ENCODE data around the gene NIPA2.
A peak's percentile ranks its signal among the peaks of the same experiment; 100 is the strongest.

NIPA2 gene

GRCh38 chr15:22880068-22880980 lies 41.9 kb downstream of the NIPA2 start:
- no peak for DNase-seq

GRCh38 chr15:22880981-22881738 lies 42.7 kb downstream of the NIPA2 start:
- DNase-seq, result no peak

GRCh38 chr15:22881739-22882440 lies 43.4 kb downstream of the NIPA2 start:
- no peak for DNase-seq

DNA sequence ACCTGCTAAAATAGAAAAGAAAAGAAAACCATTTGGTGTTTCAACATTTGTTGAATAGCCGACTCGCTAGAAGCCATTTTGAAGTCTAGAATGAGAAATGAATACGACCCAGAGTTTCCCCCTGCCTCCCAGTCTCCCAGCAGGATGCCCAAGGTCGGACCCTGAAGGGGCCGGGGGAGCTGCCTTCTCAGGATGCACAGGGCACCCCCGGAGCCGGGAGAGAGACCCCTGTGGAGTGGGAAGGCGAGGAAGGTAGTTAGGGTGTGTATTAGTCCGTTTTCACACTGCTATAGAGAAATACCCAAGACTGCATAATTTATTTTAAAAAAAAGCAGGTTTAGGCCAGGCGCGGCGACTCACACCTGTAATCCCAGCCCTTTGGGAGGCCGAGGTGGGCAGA lies 44.7 kb downstream of the NIPA2 start:
- no peak for DNase-seq

- no peak for DNase-seq
These were observed 45.9 kb downstream of the NIPA2 start for GRCh38 chr15:22884344-22884743.

DNA sequence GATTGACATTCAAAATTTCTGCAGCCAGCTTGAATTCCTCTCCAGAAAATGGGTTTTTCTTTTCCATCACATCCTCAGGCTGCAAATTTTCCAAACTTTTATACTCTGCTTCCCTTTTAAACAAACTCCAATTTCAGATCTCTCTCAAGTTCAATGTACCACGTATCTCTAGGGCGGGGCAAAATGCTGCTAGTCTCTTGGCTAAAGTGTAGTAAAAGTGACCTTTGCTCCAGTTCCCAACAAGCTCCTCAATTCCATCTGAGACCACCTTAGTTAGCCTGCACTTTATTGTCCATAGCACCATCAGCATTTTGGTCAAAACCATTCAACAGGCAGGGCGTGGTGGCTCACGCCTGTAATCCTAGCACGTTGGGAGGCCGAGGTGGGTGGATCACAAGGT lies 46.7 kb downstream of the NIPA2 start:
- no peak for DNase-seq

- DNase-seq, result peak; percentile 29
These were observed 48.9 kb downstream of the NIPA2 start for GRCh38 chr15:22887157-22887951.

DNA sequence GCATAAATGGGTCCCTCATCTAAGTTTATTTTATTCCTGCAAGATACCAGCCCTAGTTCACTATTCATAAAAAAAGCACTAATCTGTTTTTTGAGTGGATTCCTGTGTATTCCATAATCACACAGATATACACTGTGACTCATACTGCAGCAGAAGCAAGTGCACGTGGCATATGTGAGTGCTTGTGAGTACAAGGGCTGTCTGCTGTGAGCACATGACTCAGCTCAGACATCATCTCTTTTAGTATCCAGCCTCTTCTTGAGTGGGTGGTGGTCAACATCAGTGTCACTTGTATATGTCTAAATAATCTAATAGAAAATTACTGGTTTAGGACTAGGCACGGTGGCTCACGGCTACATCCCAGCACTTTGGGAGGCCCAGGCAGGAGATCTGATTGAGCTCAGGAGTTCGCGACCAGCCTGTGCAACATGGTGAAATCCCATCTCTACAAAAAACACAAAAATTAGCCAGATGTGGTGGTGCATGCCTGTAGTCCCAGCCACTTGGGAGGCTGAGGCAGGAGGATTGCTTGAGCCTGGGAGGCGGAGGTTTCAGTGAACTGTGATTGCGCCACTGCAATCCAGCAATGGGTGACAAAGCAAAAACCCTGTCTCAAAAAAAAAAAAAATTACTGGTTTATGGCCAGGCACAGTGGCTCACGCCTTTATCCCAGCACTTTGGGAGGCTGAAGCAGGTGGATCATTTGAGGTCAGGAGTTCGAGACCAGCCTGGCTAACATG lies 49.8 kb downstream of the NIPA2 start:
- peak; percentile 65 for DNase-seq

GRCh38 chr15:22889146-22889818 lies 50.8 kb downstream of the NIPA2 start:
- DNase-seq, result no peak

GRCh38 chr15:22890296-22890695 lies 51.8 kb downstream of the NIPA2 start:
- DNase-seq, result no peak

DNA sequence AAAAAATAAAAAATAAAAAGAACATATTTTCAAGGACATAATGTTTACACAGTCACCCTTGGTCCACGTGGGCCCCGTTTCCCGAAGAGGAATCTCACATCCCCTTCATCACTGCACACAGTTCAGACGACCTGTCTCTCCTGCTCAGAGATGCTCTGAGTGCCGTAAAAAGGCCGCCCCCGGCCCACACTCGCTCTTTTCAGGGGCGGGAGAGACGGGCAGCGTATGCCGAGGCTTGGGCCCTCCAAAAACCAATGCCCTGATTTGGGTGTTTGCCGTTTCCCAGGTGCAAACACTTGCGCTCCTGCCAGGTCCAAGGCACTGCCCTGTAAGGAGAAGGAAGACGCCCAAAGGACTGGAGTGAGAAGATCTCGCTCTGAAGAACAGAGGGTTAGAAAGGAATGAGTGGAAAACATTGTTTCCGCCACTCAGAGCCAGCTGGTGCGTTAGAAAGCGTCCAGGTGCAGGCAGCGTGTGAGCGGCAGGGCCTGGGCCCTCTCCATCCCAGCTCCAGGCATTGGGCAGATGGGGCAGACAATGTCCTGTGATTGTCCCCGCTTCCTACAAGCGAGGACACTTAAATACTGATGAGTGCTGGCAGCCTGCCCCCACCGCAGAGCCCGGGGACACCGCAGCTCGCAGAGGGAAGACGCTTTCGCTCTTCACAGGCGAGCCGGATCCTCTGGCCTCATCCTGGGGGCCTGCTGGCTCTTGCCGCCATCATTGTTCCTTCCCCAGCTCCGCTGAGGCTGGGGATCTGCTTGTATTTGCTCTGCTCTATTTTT lies 53.2 kb downstream of the NIPA2 start:
- DNase-seq, result no peak

DNA sequence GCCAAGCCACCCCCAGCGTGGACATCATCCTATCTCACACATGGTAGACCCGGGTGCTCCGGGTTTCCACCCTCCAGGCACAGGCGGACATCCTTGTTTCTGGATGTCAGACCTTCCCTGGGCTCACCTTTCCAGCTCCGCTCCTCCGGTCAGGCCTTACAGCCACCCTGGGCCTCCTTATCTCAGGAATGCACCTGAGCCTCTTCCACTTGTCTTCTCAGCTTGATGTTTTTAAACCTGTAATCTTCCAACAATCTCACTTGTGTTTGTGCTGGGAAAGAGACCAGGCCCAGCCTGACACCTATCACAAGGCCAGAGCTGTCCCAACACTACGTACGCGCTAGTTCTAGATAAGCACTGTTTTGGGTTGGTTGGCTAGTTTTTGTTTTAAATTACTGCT lies 53.9 kb downstream of the NIPA2 start:
- DNase-seq, result no peak

GRCh38 chr15:22893081-22893480 lies 54.6 kb downstream of the NIPA2 start:
- DNase-seq, result no peak

DNA sequence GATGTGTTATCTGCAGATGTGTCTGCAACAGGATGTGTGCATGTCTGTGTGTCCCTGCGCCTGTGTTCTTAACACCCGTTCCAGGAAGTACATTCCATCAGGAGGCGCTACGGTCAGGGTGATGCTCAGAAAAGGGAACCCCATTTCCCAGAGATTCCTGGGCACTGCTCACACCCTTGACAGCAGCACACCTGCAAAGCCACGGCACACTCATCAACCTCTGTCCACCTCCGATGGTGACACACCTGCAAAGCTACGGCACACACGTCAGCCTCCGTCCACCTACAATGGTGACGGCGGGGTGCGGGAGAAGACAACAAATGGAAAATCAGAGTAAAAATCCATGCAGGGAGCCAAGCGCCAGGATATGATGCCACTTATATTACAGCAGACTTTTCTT lies 55.4 kb downstream of the NIPA2 start:
- no peak for DNase-seq

DNA sequence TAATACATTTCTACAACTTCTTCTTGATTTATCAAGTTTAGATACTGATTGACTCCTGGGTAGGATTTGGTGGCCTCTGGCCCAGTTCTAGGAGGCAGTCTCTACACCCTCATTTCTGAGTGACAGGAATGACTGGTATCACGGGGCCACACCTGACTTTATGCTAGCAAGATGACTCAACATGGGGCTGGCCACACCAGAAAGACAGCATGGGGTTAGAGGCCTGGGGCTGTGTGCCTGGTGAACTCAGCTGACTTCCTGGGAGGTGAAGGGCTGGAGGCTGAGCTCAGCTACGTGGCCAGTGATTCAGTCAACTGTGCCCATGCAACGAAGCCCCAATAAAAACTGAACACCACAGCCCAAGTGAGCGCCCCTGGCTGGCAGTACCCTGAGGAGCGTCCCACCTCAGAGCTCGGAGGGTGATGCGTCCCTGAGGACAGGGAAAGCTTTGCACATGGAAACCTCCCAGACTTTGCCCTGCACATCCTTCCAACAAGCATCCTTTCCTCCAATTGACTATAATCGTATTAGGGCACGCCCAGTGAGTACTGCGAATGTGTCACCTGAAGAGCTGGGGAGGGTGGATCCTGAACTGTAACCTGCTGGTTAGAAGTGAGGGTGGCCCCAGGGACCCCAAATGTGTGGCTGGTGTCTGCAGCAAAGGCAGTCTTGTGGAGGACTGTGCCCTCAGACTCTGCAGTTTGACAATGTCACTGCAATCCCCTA lies 57.2 kb downstream of the NIPA2 start:
- DNase-seq, result peak; percentile 71

GRCh38 chr15:22902046-22902445 lies 63.6 kb downstream of the NIPA2 start:
- DNase-seq, result no peak

DNA sequence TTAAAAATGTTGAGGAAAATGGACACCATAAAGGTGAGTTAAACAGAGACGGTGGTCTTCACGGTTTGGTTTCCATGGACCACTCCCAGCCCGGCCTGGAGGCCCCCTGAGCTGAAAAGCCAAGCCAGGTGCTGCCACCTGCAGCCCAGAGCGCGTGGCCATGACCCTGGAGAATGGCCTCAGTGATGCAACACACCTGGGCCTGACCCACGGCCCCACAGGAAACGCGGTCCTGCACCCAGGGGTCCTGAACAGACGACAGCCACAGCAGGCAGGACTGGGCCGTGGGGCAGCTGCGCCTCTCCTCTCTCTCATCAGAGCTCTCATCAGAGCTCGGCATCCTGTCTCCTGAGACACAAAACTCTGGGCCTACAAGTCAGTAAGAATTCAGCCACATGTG lies 64.1 kb downstream of the NIPA2 start:
- no peak for DNase-seq

DNA sequence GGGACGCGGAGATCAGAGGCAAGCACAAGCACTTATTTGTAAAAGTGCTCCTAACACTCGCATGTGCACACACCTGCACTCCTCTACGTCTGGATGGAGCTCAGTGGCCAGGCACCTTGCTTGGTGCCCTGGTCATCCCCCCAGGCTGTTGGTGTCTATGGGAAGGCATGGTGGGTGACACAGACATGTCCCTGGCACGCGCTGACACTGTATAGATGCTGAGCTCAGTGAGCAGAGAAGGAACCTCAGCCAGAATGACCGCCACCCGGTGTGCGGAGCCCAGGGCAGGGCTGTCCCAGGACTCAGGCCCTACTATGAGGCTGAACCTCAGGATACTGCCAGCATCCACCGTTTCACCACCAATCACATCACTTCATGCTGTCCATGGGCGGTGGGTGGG lies 64.5 kb downstream of the NIPA2 start:
- DNase-seq, result no peak

- no peak for DNase-seq
These were observed 65.0 kb downstream of the NIPA2 start for GRCh38 chr15:22903427-22903826.

All from NCI-H226 (cell line).